Inferior parietal cortex (tissue), 1 donor: ENCODE measurements around the gene KDM3A.

Experiments used
- DNase-seq: peaks from one replicate; pipeline ENCODE4 v3.0.0-alpha.2; 2016; ENCODE audit errors: extremely low spot score

KDM3A gene

DNA sequence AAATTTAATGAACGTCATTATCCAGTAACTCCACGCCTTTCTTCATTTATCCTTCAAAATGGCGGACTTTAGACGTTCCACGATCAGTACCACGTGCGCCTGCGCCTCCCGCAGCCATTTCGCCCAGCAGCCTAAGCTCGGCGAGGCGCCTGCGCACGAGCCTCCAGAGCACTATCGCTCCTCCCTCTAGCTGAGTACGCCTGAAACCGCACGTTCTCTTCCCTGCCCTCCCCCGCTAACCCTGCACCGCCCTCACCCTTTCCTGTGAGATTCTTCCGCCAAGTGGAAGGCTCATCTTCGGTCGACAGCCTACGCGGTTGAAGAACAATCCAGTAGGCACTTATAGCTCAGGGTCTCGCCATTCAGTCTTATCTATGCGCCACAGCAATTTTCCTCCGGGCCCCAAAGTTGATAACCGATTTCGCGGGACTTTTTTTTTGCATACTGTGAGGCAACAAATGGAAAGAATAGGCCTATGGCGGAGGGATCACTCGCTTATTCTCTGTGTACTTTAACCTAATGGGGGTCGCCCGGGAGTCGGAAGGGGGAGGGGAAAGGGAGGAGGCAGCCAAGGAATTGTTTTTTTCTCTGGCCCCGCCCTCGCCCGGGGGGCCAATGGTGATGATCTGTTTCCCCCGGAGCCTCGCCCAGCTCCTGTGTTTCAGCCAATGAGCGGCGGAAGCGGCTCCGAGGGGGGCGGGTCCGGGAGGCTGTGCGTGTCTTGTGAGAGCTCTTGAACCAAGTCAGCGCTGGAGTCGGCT lies at the start of gene KDM3A:
Gene KDM3A (plus strand): TSS at position 741 of the 761 bp plus-strand sequence. CDS start 677 bp downstream, outside the sequence.
- DNase-seq: peak; percentile 97

DNA sequence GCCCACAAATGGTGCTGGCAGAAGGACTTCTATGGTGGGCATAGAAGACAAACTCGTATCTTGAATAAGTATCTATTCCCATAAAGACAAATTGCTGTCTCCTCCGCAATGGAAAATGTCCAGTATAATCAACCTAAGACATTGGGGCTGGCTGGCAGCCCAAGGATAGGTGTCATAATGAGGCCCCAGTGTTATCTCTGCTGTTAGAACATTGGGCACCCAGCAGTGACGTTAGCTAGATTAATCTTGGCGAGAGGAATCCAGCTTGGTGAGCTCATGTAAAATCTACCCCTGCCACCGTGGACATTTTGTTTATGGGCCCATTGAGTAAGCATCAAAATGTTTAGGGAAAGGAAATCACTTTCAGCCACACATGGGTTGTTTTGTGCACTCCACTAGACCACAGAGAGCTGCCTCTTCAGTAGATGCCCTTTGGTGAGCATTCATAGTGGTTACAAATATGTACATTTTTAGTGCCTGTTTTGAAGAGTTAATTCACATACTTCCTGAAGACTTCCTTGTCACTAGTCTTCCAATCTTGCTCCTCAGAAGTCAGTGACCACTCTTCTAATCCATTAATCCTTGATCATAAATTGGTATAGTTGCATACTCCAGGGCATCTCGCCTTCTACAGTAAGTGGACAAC lies 48.2 kb upstream of the KDM3A start:
- DNase-seq: no peak

DNA sequence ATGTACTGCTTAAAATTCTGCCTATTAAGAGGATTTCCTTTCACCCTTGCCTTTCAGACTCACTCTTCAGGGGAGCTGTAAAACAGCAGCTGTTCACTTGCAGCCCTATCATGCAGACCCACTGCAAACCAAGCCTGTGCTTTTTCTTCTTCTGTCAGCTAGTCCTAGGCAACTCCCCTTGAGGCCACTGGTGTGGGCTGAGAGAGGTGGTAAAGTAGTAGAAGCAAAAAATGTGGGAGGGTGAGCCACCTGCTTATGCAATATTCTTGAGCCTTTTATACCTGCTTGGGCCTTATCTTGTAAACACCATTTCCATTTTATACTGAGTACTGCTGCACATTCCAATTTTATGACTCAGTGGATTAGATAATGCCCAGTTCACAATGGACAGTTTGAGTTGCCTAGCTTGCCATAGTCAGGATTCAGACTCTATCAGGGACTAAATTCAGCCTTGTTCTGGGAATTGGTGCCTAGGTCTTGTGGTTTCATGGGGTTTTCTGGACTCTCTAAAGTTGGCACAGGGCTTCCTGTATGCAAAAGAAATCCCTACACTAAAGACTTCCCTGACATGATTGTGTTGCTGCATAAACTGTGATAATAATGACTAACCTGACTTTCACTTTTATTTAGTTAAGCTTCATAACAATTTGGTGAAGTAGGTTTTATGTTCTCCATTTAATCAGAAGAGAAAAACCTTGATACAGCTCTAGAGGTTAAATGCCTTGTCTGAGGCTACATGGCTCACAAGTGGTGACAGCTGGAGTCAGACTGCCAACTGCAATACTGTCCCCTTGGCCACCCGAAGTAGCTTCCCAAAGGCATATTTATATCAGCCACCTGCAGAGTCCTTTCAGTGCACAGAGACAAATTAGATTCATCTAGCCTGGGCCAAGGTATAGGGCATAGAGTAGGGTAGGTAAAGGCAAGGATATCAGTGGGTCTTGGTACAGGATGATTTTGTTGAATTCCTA lies 47.4 kb upstream of the KDM3A start:
- no peak for DNase-seq

DNA sequence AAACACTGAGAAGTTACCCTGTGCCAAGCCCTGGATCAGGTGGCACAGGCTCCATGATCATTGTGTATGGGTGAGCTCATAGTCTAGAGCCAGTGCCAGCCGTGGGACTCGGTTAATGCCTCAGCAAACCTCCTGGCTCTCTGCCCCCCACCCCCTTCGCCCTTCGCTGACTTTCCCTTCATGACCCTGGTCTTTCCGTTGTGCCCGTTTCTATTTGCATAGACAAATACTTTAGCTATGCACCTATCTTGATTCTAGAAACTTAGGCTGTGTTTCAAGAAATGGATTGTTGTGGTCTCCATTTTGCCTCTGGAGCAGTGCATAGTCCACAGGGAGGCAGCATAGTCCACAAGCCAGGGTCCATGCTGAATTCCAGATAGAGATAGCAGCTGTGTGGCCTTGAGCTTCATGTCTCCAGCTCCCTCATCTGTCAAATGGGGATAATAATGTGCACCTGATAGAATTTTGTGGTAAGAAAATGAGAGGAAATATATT lies 44.8 kb upstream of the KDM3A start:
- DNase-seq: peak; percentile 68

- DNase-seq: no peak
These were observed 43.2 kb upstream of the KDM3A start for GRCh38 chr2:86397986-86398385.

GRCh38 chr2:86398500-86399474 lies 42.4 kb upstream of the KDM3A start:
- no peak for DNase-seq

GRCh38 chr2:86400321-86400720 lies 40.9 kb upstream of the KDM3A start:
- DNase-seq: no peak

DNA sequence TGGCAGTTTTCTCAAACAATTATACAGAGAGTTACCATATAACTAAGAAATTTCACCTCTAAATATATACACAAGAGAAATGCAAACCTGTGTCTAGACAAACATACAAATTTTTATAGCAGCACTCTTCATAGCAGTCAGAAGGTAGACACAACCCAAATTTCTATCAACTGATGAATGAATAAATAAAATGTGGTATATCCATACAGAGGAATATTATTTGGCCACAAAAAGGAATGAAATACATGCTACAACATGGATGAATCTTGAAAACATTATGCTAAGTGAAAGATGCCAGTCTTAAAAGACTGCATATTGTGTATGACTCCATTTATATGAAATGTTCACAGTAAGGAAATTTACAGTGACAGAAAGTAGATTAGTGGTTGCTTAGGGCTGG lies 30.6 kb upstream of the KDM3A start:
- DNase-seq: no peak

- DNase-seq: no peak
These were observed 29.8 kb upstream of the KDM3A start for GRCh38 chr2:86411396-86411795.

DNA sequence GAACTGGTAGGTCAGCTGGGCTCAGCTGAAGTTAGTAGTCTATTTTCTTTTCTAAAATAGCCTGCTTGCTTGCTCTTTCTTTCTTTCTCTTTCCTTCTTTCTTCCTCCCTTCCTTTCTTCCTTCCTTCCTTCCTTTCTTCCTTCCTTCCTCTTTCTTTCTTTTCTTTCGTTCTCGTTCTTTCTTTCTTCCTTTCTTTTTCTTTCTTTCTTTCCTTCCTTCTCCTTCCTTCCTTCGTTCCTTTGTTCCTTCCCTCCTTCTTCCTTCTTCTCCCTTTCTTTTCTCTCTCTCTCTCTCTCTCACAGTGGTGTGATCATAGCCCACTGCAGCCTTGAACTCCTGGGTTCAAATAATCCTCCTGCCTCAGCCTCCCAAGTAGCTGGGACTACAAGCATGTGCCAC lies 29.2 kb upstream of the KDM3A start:
- DNase-seq: no peak

- no peak for DNase-seq
These were observed 27.7 kb upstream of the KDM3A start for GRCh38 chr2:86413296-86414094.

GRCh38 chr2:86414996-86415395 lies 26.2 kb upstream of the KDM3A start:
- DNase-seq: no peak

- no peak for DNase-seq
These were observed 25.0 kb upstream of the KDM3A start for GRCh38 chr2:86416146-86416545.

GRCh38 chr2:86417961-86418360 lies 23.2 kb upstream of the KDM3A start:
- DNase-seq: no peak

DNA sequence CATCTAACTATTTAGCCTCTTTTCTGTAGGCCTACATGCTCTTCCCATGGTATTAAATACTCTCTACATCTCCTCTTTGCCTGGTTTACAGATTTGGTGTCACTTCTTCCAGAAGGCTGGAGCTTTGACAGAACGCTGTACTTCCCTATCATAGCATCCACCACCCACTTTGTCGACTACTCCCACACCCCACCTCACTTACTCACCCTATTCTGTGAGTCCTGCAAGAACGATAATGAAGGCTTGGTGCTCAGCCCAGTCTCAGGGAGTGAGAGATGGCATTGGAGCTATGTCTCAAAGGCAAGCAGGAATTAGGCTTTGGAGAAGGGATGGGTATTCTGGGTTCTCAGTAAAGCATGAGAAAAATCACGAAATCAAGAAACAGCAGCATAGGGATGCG lies 20.3 kb upstream of the KDM3A start:
- no peak for DNase-seq

DNA sequence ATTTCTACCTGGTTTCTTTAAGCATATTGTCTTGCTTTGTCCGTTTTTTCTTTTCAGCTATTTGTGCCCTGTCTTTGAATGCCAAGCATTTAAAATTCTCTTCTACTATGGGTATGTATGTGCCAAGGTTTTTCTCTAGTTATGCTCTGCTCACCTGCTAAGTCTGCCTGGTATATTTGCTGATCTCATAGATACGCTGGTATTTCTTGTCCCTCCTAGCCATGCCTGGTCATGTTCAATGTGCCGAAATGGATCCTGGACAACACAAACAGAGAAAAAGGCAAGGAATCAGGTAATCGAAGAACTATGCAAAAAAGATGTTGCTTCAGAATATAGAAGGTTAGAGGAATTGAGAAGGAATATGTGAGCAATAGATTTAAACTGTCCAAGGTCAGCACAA lies 14.9 kb upstream of the KDM3A start:
- no peak for DNase-seq

DNA sequence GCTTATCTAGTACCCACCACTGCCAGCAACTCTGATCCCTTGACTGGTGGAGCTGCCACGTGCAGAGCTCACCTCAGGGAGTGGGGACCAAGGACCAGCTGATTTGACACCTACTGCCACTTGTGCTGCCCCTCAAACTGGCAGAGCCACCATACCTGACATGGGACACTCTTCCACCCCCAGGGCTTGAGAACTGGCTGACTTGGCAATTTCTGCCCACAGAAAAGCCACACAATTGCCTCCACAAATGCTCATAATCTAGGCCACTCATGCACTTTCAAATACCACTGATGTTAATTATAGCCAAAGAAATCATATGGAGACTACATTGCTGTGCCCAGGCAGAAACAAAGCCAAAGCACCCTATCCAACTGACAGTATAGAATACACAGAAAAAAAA lies 11.8 kb upstream of the KDM3A start:
- no peak for DNase-seq

- no peak for DNase-seq
These were observed 10.8 kb upstream of the KDM3A start for GRCh38 chr2:86430368-86430767.

GRCh38 chr2:86433137-86433536 lies 8.0 kb upstream of the KDM3A start:
- no peak for DNase-seq

- DNase-seq: no peak
These were observed 6.9 kb upstream of the KDM3A start for GRCh38 chr2:86434290-86434689.
